Osteoblast (primary cell): ENCODE results near the gene TCF7L2. TPM values are rescaled to one million over a fixed set of nuclear protein-coding genes. Genes with fewer than 3 reads are reported as not detected.

Source experiments
- DNase-seq: peaks from one replicate; pipeline ENCODE4 v3.0.0; 2011; ENCODE audit warnings: low spot score, mixed read lengths; ENCODE audit not compliant: insufficient read length; ENCODE audit errors: missing footprints
- H2AFZ ChIP-seq: 2 replicates; pipeline ENCODE4 v1.6.0; 2011; ENCODE audit warnings: mild to moderate bottlenecking, low read length
- H3K27ac ChIP-seq: 2 replicates; pipeline ENCODE4 v1.5.1; 2011; ENCODE audit warnings: mild to moderate bottlenecking, low read depth, low read length, moderate library complexity
- H3K27me3 ChIP-seq: 2 replicates; pipeline ENCODE4 v1.6.0; 2012; ENCODE audit warnings: mild to moderate bottlenecking, control low read depth, inconsistent platforms, low read length, moderate library complexity; ENCODE audit not compliant: insufficient read depth
- H3K36me3 ChIP-seq: 2 replicates; pipeline ENCODE4 v1.5.1; 2011; ENCODE audit warnings: mild to moderate bottlenecking, low read length, control low read depth, moderate library complexity; ENCODE audit not compliant: insufficient read depth
- H3K4me1 ChIP-seq: 2 replicates; pipeline ENCODE4 v1.5.1; 2011; ENCODE audit warnings: mild to moderate bottlenecking, low read length, control low read depth, moderate library complexity; ENCODE audit not compliant: insufficient read depth
- H3K4me2 ChIP-seq: 2 replicates; pipeline ENCODE4 v1.6.0; 2011; ENCODE audit warnings: mild to moderate bottlenecking, low read length; ENCODE audit not compliant: insufficient read depth
- H3K4me3 ChIP-seq: fragments of 200-600 bp; sonication (generic); 3 replicates; pipeline ENCODE4 v1.5.1; 2012; ENCODE audit warnings: mild to moderate bottlenecking, low read length, inconsistent platforms; ENCODE audit not compliant: insufficient read depth
- H3K79me2 ChIP-seq: 2 replicates; pipeline ENCODE4 v1.6.0; 2012; ENCODE audit warnings: mild to moderate bottlenecking, low read length, control low read depth, inconsistent platforms; ENCODE audit not compliant: insufficient read depth
- H3K9me3 ChIP-seq: 2 replicates; pipeline ENCODE4 v1.5.1; 2011; ENCODE audit warnings: low read depth, low read length, control low read depth
- H4K20me1 ChIP-seq: 2 replicates; pipeline ENCODE4 v1.6.0; 2012; ENCODE audit warnings: mild to moderate bottlenecking, low read length, control low read depth; ENCODE audit not compliant: insufficient read depth
- CTCF ChIP-seq: IDR thresholded peaks from 2 replicates; pipeline ENCODE4 v1.5.1; 2011; ENCODE audit warnings: mild to moderate bottlenecking, low read depth, low read length, moderate library complexity; ENCODE audit errors: extremely low read depth
- total RNA-seq: library from RNA; depleted of rRNA; stranded (reverse); fragments of >200 nt; gene quantifications from 2 replicates; pipeline ENCODE4 v1.2.3, GENCODE V29; 2012

The TCF7L2 gene
- total RNA-seq, 1 donor: 9.0 TPM

GRCh38 chr10:112983444-112984056 is 33.5 kb downstream of the TCF7L2 start:
- Histone ChIP-seq H2AFZ (no peak overlapping the region), H3K36me3 (no peaks in the 10 kb centered on the region), H3K27me3 (no peaks in the 10 kb centered on the region), H3K4me1 (peaks cover 39% of the 10 kb centered on the region), H3K4me2 (no peak overlapping the region), H3K79me2 (peaks cover 40% of the 10 kb centered on the region), H4K20me1 (peaks cover 32% of the 10 kb centered on the region), H3K9me3 (no peaks in the 10 kb centered on the region), H3K4me3 (no peak overlapping the region), H3K27ac (no peak overlapping the region)
- DNase-seq: no peak
- TF ChIP-seq CTCF: no peak

- no peak overlapping the region for H3K4me2 ChIP-seq
- no peak overlapping the region for H2AFZ ChIP-seq
- peaks cover 45% of the 10 kb centered on the region for H3K79me2 ChIP-seq
- no peaks in the 10 kb centered on the region for H3K27me3 ChIP-seq
- no peak overlapping the region for H3K27ac ChIP-seq
- peaks cover 39% of the 10 kb centered on the region for H3K4me1 ChIP-seq
- peaks cover 32% of the 10 kb centered on the region for H4K20me1 ChIP-seq
- no peak for DNase-seq
- no peaks in the 10 kb centered on the region for H3K36me3 ChIP-seq
- no peak for TF ChIP-seq CTCF
- no peak overlapping the region for H3K4me3 ChIP-seq
- no peaks in the 10 kb centered on the region for H3K9me3 ChIP-seq
Measured at GRCh38 chr10:112984756-112985155, 34.7 kb downstream of the TCF7L2 start.

DNA sequence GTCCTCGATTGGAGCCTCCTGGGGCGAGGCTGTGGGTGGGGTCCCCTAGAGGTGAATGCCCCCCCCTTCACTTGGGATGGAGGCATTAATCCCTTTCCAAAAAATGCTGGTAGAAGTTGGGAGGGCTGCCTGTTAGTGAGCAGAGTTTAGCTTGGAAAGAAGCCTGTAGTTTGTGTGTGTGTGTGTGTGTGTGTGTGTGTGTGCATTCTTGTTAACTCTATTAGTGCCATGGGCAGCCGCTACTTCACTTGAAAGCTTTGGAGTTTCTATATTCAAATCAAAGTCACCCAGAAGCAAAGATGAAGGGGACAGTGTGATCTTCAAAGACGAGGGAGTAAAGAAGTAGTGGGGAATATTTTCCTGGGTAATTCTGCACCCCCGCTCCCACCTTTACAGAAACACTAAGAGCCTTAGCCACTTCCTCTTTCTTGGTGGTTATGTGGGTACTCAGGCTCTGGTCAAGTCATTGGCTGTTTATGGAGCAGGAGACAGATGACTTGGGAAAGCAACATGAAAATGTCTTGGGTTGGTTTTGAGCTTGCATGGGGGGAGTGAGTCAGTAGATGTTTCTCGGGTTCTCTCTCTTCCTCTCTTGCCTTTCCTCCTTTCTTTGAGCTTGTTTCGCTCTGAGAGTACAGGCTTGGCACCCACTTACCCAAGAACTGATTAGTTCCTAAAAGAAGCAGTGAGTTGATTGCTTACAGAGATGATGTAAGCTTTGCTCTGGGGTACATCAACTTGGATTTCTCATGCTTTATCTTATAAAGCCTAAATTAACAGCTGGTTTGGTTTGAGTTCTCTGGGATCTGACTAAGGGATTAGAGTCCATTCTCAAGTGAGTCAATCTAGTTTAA is 35.9 kb downstream of the TCF7L2 start:
- TF ChIP-seq CTCF: no peak
- Histone ChIP-seq H3K9me3 (no peaks in the 10 kb centered on the region), H3K79me2 (peaks cover 46% of the 10 kb centered on the region), H3K27me3 (no peaks in the 10 kb centered on the region), H2AFZ (no peak overlapping the region), H3K4me3 (peak overlapping the region; percentile 50), H4K20me1 (peaks cover 40% of the 10 kb centered on the region), H3K4me2 (peak overlapping the region; percentile 69), H3K36me3 (no peaks in the 10 kb centered on the region), H3K4me1 (peaks cover 42% of the 10 kb centered on the region), H3K27ac (peak overlapping the region; percentile 62)
- no peak for DNase-seq

- H3K27ac ChIP-seq: peak overlapping the region; percentile 62
- H3K4me1 ChIP-seq: peaks cover 35% of the 10 kb centered on the region
- H3K4me3 ChIP-seq: peak overlapping the region; percentile 50
- no peaks in the 10 kb centered on the region for H3K27me3 ChIP-seq
- H3K9me3 ChIP-seq: no peaks in the 10 kb centered on the region
- TF ChIP-seq CTCF: no peak
- no peaks in the 10 kb centered on the region for H3K36me3 ChIP-seq
- peaks cover 49% of the 10 kb centered on the region for H3K79me2 ChIP-seq
- DNase-seq: no peak
- H4K20me1 ChIP-seq: peaks cover 44% of the 10 kb centered on the region
- H2AFZ ChIP-seq: no peak overlapping the region
- peak overlapping the region; percentile 69 for H3K4me2 ChIP-seq
Measured at GRCh38 chr10:112986544-112987190, 36.6 kb downstream of the TCF7L2 start.
